ENCODE measurements around the gene PJVK.
"Not testable (repeated sequence)": the region's sequence is repeated elsewhere in the genome, so short reads cannot be mapped to it uniquely, and the experiment has no call there.

Gene PJVK

DNA sequence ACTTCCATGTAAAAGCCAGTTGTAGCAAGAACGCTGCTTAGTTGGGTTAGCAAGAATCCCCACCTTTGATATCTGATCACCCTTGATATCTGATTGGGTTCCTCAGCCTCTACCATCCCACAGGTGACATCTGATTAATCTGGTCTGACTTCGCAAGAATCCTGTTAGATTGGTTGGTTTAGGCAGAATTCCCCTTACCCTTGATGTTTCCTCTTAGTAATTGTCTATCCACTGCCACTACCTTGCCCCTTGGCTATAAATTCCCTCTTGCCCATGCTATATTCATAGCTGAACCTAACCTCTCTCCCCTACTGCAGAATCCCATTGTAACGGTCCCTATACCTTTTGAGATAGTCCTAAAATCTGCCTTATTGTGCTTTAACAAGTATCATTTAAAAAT lies 33.3 kb upstream of the PJVK start:
- Histone ChIP-seq H3K27ac (ENCODE audit: low read depth, low read length) (no peak overlapping the region), H3K9me3 (ENCODE audit: control insufficient read depth, insufficient read depth, low read length) (no peaks in the 10 kb centered on the region), H3K4me3 (ENCODE audit: low read depth, low read length) (no peak overlapping the region), H3K4me1 (ENCODE audit: control insufficient read depth, insufficient read depth, low read length) (no peaks in the 10 kb centered on the region), H3K9ac (ENCODE audit: low read depth, low read length) (no peak overlapping the region), H3K36me3 (ENCODE audit: control insufficient read depth, insufficient read depth, low read length) (0 out of 2 replicates have a peak, but pooled peaks cover 4% of the 10 kb centered on the region), H3K27me3 (ENCODE audit: control insufficient read depth, insufficient read depth, low read length) (no peaks in the 10 kb centered on the region)

DNA sequence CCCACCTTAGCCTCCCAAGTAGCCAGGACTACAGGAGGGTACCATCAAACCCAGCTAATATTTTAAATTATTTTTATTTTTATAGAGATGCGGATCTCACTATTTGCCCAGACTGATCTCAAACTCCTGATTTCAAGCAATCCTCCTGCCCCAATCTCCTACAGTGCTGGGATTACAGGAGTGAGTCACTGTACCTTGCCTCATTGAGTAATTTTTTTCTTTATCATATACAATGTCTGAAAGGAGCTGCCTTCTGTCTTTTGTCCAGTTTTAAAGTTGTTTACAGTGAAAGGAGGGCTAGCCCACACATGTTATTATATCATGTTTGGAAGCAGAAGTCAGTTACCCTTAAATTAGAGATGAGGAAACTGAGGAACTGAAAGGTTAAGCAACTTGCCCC lies 32.8 kb upstream of the PJVK start:
- H3K27ac ChIP-seq (ENCODE audit: low read depth, low read length), result no peak overlapping the region
- H3K9ac ChIP-seq (ENCODE audit: low read depth, low read length), result no peak overlapping the region
- no peaks in the 10 kb centered on the region for H3K4me1 ChIP-seq (ENCODE audit: control insufficient read depth, insufficient read depth, low read length)
- H3K36me3 ChIP-seq (ENCODE audit: control insufficient read depth, insufficient read depth, low read length), result 0 out of 2 replicates have a peak, but pooled peaks cover 4% of the 10 kb centered on the region
- H3K4me3 ChIP-seq (ENCODE audit: low read depth, low read length), result no peak overlapping the region
- no peaks in the 10 kb centered on the region for H3K9me3 ChIP-seq (ENCODE audit: control insufficient read depth, insufficient read depth, low read length)
- no peaks in the 10 kb centered on the region for H3K27me3 ChIP-seq (ENCODE audit: control insufficient read depth, insufficient read depth, low read length)

DNA sequence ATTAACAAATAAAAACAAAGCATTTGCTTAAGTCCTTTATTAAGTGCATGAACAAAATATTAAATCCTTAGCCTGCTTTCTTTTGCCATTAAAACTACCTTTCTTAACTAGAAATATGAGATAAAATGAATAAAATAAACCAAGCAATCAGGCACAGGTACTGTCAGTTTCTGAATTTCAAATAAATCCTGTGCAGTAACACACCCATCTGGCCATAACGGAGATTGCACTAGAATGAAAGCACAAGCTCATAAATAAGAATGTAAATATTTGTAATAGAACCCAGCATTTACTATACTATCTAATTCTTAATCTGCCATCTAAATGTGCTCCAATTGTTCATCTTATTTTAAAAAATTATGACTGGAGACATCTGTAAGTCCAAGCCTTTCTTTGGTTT lies 32.1 kb upstream of the PJVK start:
- Histone ChIP-seq H3K4me3 (ENCODE audit: low read depth, low read length) (no peak overlapping the region), H3K36me3 (ENCODE audit: control insufficient read depth, insufficient read depth, low read length) (0 out of 2 replicates have a peak, but pooled peaks cover 4% of the 10 kb centered on the region), H3K4me1 (ENCODE audit: control insufficient read depth, insufficient read depth, low read length) (no peaks in the 10 kb centered on the region), H3K9ac (ENCODE audit: low read depth, low read length) (no peak overlapping the region), H3K9me3 (ENCODE audit: control insufficient read depth, insufficient read depth, low read length) (no peaks in the 10 kb centered on the region), H3K27me3 (ENCODE audit: control insufficient read depth, insufficient read depth, low read length) (no peaks in the 10 kb centered on the region), H3K27ac (ENCODE audit: low read depth, low read length) (no peak overlapping the region)

DNA sequence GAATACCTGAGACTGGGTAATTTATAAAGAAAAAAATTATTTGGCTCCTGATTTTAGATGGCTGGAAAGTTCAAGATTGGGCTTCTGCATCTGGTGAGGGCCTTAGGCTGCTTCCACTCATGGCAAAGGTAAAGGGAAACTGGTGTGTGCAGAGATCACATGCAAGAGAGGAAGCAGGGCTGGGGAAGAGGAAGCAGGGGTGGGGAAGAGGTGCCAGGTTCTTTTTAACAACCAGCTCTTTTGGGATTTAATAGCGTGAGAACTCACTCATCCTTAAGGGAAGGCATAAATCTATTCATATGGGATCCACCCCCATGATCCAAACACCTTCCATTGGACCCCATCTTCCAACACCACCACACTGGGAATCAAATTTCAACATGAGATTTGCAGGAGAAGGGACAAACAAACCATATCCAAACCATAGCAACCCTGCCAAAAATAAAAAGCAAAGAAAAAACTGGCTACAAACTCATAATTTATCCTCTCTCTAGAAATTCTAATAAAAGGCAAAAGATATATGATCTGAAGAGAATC lies 30.6 kb upstream of the PJVK start:
- Histone ChIP-seq H3K27me3 (ENCODE audit: control insufficient read depth, insufficient read depth, low read length) (no peaks in the 10 kb centered on the region), H3K9me3 (ENCODE audit: control insufficient read depth, insufficient read depth, low read length) (no peaks in the 10 kb centered on the region), H3K4me1 (ENCODE audit: control insufficient read depth, insufficient read depth, low read length) (no peaks in the 10 kb centered on the region), H3K9ac (ENCODE audit: low read depth, low read length) (no peak overlapping the region), H3K4me3 (ENCODE audit: low read depth, low read length) (no peak overlapping the region), H3K27ac (ENCODE audit: low read depth, low read length) (no peak overlapping the region), H3K36me3 (ENCODE audit: control insufficient read depth, insufficient read depth, low read length) (0 out of 2 replicates have a peak, but pooled peaks cover 4% of the 10 kb centered on the region)

DNA sequence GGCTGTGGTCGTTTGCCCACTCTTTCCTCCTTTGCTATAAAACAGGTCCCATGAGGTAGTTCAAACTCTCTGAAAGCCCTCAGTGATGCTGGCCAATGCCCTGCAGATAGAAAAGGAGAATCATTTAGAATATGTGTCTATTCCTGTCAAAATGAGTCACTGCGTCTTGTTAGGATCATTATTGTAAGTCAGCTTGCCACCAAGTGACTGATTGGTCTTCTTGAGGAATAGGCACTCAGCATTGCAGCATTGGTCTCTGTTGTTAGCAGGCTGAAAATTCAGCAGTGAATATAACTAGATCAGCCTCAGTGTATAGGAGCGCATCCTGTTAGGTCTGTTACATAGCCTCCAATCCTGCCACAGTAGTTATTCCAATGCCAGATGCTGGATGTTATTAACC lies 29.1 kb upstream of the PJVK start:
- no peak overlapping the region for H3K9ac ChIP-seq (ENCODE audit: low read depth, low read length)
- H3K9me3 ChIP-seq (ENCODE audit: control insufficient read depth, insufficient read depth, low read length), result no peaks in the 10 kb centered on the region
- no peaks in the 10 kb centered on the region for H3K4me1 ChIP-seq (ENCODE audit: control insufficient read depth, insufficient read depth, low read length)
- peaks cover 13% of the 10 kb centered on the region for H3K36me3 ChIP-seq (ENCODE audit: control insufficient read depth, insufficient read depth, low read length)
- H3K27me3 ChIP-seq (ENCODE audit: control insufficient read depth, insufficient read depth, low read length), result no peaks in the 10 kb centered on the region
- no peak overlapping the region for H3K27ac ChIP-seq (ENCODE audit: low read depth, low read length)
- no peak overlapping the region for H3K4me3 ChIP-seq (ENCODE audit: low read depth, low read length)

DNA sequence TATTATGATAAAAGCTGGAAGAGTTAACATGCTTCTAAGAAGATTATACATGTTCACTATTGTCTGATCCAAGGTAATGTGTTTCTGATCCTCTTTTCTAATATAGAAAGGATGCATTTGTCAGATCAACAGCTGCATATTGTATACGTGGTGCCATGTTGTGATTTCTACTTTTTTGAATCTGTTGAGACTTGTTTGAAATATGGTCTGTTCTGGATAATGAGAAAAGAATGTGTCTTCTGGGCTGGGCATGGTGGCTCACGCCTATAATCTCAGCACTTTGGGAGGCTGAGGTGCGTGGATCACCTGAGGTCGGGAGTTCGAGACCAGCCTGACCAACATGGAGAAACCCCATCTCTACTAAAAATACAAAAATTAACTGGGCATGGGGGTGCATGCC lies 27.4 kb upstream of the PJVK start:
- H3K4me3 ChIP-seq (ENCODE audit: low read depth, low read length); H3K27me3 ChIP-seq (ENCODE audit: control insufficient read depth, insufficient read depth, low read length); H3K27ac ChIP-seq (ENCODE audit: low read depth, low read length); H3K9me3 ChIP-seq (ENCODE audit: control insufficient read depth, insufficient read depth, low read length); H3K9ac ChIP-seq (ENCODE audit: low read depth, low read length); H3K4me1 ChIP-seq (ENCODE audit: control insufficient read depth, insufficient read depth, low read length): not testable (repeated sequence)
- H3K36me3 ChIP-seq (ENCODE audit: control insufficient read depth, insufficient read depth, low read length), result peaks cover 28% of the 10 kb centered on the region

DNA sequence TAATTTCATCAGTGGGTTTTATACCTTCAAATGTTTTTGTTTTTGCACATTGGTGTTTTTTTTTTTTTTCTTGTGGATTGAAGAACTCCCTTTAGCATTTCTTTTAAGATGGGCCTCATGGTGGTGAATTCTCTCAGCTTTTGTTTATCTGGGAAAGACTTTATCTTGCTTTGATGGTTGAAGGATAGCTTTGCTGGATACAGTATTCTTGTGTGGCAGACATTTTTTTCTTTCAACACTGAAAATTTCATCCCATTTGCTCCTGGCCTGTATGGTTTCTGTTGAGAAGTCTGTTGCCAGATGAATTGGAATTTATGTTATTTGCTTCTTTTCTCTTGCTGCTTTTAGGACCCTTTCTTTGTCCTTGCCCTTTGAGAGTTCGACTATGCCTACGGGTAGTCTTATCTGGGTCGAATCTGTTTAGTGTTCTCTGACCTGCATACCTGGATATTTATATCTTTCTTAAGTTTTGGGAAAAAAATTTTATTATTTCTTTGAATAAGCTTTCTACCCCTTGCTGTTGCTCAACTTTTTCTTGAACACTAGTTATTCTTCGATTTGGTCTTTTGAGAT lies 25.8 kb upstream of the PJVK start:
- Histone ChIP-seq H3K9ac (ENCODE audit: low read depth, low read length) (no peak overlapping the region), H3K4me3 (ENCODE audit: low read depth, low read length) (no peak overlapping the region), H3K27ac (ENCODE audit: low read depth, low read length) (no peak overlapping the region), H3K9me3 (ENCODE audit: control insufficient read depth, insufficient read depth, low read length) (no peaks in the 10 kb centered on the region), H3K36me3 (ENCODE audit: control insufficient read depth, insufficient read depth, low read length) (peaks cover 40% of the 10 kb centered on the region), H3K27me3 (ENCODE audit: control insufficient read depth, insufficient read depth, low read length) (no peaks in the 10 kb centered on the region), H3K4me1 (ENCODE audit: control insufficient read depth, insufficient read depth, low read length) (no peaks in the 10 kb centered on the region)

DNA sequence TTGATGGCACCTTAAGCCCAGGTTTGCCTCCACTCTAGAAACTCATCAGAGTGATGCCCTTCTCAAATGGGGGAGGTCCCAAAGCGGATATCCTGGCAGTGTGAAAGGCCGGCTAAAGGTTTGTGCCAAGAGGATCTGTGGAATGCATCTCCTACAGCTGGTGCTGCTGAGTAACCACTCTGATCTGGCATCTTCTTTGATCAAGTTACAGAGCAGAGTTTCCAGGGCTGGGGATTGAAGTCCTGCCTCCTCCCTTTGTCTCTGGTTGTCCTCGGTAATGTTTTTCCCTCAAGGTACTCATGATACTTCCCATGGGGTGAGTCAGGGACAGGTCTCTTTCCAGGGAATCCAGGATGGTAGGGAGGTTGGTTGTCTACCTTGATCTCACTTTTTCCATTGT lies 24.8 kb upstream of the PJVK start:
- peaks cover 50% of the 10 kb centered on the region for H3K36me3 ChIP-seq (ENCODE audit: control insufficient read depth, insufficient read depth, low read length)
- no peaks in the 10 kb centered on the region for H3K4me1 ChIP-seq (ENCODE audit: control insufficient read depth, insufficient read depth, low read length)
- no peaks in the 10 kb centered on the region for H3K9me3 ChIP-seq (ENCODE audit: control insufficient read depth, insufficient read depth, low read length)
- H3K4me3 ChIP-seq (ENCODE audit: low read depth, low read length), result no peak overlapping the region
- H3K27me3 ChIP-seq (ENCODE audit: control insufficient read depth, insufficient read depth, low read length), result no peaks in the 10 kb centered on the region
- H3K27ac ChIP-seq (ENCODE audit: low read depth, low read length), result no peak overlapping the region
- H3K9ac ChIP-seq (ENCODE audit: low read depth, low read length), result no peak overlapping the region

DNA sequence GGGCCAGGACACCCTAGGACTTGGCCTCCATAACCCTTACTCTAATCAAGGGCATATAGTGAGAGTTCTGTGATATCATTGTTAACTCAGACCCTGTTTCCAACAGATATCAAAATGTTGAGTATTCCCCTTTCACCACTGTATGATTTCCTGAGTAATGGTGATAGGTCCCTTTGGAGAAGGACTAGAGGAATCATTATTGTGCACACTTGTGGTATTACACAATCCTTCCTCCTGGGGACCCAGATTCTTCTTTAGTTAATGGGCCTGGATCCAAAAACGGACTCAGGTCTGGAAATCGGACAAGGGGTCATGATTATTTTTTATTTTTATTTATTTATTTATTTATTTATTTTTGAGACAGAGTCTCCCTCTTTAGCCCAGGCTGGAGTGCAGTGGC lies 23.7 kb upstream of the PJVK start:
- Histone ChIP-seq H3K9ac (ENCODE audit: low read depth, low read length) (no peak overlapping the region), H3K27me3 (ENCODE audit: control insufficient read depth, insufficient read depth, low read length) (no peaks in the 10 kb centered on the region), H3K4me3 (ENCODE audit: low read depth, low read length) (no peak overlapping the region), H3K27ac (ENCODE audit: low read depth, low read length) (no peak overlapping the region), H3K9me3 (ENCODE audit: control insufficient read depth, insufficient read depth, low read length) (no peaks in the 10 kb centered on the region), H3K4me1 (ENCODE audit: control insufficient read depth, insufficient read depth, low read length) (no peaks in the 10 kb centered on the region), H3K36me3 (ENCODE audit: control insufficient read depth, insufficient read depth, low read length) (peaks cover 61% of the 10 kb centered on the region)

DNA sequence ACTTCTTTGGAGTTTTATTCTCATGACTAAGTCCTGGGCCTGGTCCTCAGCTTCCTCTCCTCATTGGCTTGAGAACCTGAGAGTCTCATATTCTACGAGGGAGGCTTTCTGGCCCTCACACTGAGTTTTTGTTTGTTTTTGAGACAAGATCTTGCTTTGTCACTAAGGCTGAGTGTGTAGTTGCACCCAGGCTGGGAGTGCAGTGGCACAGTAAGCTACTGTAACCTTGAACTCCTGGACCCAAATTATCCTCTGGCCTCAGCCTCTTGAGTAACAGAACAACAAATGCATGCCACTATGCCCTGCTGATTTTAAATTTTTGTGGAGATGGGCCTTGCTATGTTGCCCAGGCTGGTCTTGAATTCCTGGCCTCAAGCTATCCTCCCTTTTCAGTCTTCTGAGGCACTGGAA lies 22.8 kb upstream of the PJVK start:
- Histone ChIP-seq H3K9me3 (ENCODE audit: control insufficient read depth, insufficient read depth, low read length) (no peaks in the 10 kb centered on the region), H3K36me3 (ENCODE audit: control insufficient read depth, insufficient read depth, low read length) (peaks cover 70% of the 10 kb centered on the region), H3K4me3 (ENCODE audit: low read depth, low read length) (no peak overlapping the region), H3K9ac (ENCODE audit: low read depth, low read length) (no peak overlapping the region), H3K27me3 (ENCODE audit: control insufficient read depth, insufficient read depth, low read length) (no peaks in the 10 kb centered on the region), H3K4me1 (ENCODE audit: control insufficient read depth, insufficient read depth, low read length) (no peaks in the 10 kb centered on the region), H3K27ac (ENCODE audit: low read depth, low read length) (no peak overlapping the region)

DNA sequence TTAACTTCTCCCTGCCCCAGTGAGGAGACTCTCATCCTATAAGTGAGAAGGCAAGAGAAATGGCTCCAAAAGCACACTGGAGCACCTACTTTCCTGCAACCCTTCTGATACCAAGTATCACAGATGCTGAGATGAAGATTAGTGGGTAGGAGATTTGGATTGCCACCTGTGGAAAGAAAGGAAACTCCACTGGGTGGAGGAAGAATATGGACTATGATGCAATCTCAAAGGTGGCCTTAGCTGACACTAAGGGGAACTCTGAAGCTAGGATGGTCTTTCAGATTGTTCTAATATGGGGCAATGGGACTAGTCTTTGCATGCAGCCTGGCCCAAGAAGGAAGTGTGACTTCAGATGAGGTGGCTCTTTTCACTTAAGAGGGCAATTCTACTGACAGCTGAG lies 21.8 kb upstream of the PJVK start:
- H3K27me3 ChIP-seq (ENCODE audit: control insufficient read depth, insufficient read depth, low read length), result no peaks in the 10 kb centered on the region
- no peak overlapping the region for H3K4me3 ChIP-seq (ENCODE audit: low read depth, low read length)
- H3K9ac ChIP-seq (ENCODE audit: low read depth, low read length), result no peak overlapping the region
- peaks cover 78% of the 10 kb centered on the region for H3K36me3 ChIP-seq (ENCODE audit: control insufficient read depth, insufficient read depth, low read length)
- H3K4me1 ChIP-seq (ENCODE audit: control insufficient read depth, insufficient read depth, low read length), result no peaks in the 10 kb centered on the region
- H3K27ac ChIP-seq (ENCODE audit: low read depth, low read length), result no peak overlapping the region
- H3K9me3 ChIP-seq (ENCODE audit: control insufficient read depth, insufficient read depth, low read length), result no peaks in the 10 kb centered on the region

All from HUES48 (cell line).